ENCODE results near the gene USP40. TPM values are rescaled to one million over a fixed set of nuclear protein-coding genes. Genes with fewer than 3 reads are reported as not detected.

The USP40 gene
- total RNA-seq, 5 donors from 2014 or later (not counting 1 experiment from before 2014, with no cell fraction given) = 17.3 to 24.5 (median 20.4) TPM

DNA sequence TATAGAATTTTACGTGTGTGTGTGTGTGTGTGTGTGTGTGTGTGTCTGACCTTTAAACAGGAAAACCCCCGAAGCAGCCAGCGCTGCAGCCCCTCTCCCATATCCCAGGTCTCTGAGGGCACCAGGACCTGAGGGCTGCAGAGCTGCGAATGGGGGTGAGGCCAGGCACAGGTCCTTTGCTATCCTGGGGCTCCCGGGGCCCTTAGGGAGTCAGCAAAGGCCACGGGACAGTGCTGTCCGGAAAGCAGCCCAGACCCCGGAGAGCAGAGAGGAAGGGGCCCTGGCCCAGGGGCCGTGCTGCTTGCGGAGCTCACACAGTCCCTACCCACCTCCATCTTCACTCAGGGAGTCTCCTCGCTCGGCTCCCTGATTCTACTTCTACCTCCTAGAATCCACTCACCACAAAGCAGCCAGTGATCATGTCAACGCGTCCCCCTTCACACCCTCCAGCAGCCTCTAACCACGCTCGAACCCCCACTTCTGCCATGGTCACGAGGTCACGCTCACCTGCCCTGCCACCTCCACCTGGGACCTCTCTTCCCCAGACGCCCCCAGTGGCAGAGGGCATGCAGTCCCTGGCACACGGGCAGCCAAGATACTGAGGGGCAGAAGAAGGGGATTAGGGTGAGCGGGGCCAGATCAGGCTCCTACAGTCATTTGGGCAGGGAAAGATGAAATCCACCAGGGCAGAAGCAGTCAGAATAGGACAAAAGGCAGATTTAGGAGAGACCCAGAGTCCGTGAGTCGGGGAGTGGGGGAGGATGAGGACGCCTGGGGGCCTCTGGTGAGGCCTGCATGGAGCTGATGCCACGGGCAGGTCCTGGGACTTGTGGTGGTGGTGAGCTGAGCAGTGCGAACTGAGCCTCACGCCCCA lies 86.7 kb downstream of the USP40 start:
- Mint-ChIP-seq H3K4me3 (no peak overlapping the region), H3K9me3 (no peaks in the 10 kb centered on the region), H3K36me3 (peaks cover 20% of the 10 kb centered on the region), H3K27me3 (no peaks in the 10 kb centered on the region), H3K27ac (no peak overlapping the region), H3K4me1 (no peaks in the 10 kb centered on the region)
- WGBS (ENCODE audit: insufficient coverage) = 89% methylated on average over 22 of the region's 27 CpGs
- H3K27me3 ChIP-seq (replicated peaks in 1 of 2; ENCODE audit: control insufficient read depth in 2 of 2, extremely low read depth in 1 of 2, insufficient read depth in 2 of 2, low read length in 1 of 2) = no peaks in the 10 kb centered on the region
- no peak for DNase-seq
- ChIA-PET CTCF (interaction anchor here in 1 of 2 donors (0.5 to 0.6 kb wide), 2 partner anchors 245 to 1918 kb away, joined by 3 read pairs; no protein-coding TSS in a partner anchor), POLR2A (no interaction called here)
- no peaks in the 10 kb centered on the region for H3K9me3 ChIP-seq
- ATAC-seq (replicated peaks in 1 of 4) = no peak
- no peak overlapping the region for H3K4me3 ChIP-seq (ENCODE audit: control insufficient read depth in 1 of 2, extremely low read depth in 1 of 2, low read length in 1 of 2)
- no peak overlapping the region for H3K27ac ChIP-seq (ENCODE audit: low read length)
- H3K36me3 ChIP-seq (ENCODE audit: control insufficient read depth in 2 of 2, extremely low read depth in 1 of 2, insufficient read depth in 1 of 2, low read length in 1 of 2) = peaks cover 4 to 27% of the 10 kb centered on the region in 2 donors
- H3K4me1 ChIP-seq (ENCODE audit: control insufficient read depth in 1 of 2, extremely low read depth in 1 of 2, insufficient read depth in 2 of 2, low read length in 2 of 2) = no peaks in the 10 kb centered on the region

- Mint-ChIP-seq H3K4me3 (no peak overlapping the region), H3K27ac (no peak overlapping the region), H3K27me3 (no peaks in the 10 kb centered on the region), H3K36me3 (peaks cover 18% of the 10 kb centered on the region), H3K4me1 (no peaks in the 10 kb centered on the region), H3K9me3 (peaks cover 0 to 1% (median 0%) of the 10 kb centered on the region in 3 donors)
- H3K4me3 ChIP-seq (ENCODE audit: control insufficient read depth in 1 of 2, extremely low read depth in 1 of 2, low read length in 1 of 2) = no peak overlapping the region
- no peaks in the 10 kb centered on the region for H3K27me3 ChIP-seq (replicated peaks in 1 of 2; ENCODE audit: control insufficient read depth in 2 of 2, extremely low read depth in 1 of 2, insufficient read depth in 2 of 2, low read length in 1 of 2)
- H3K36me3 ChIP-seq (ENCODE audit: control insufficient read depth in 2 of 2, extremely low read depth in 1 of 2, insufficient read depth in 1 of 2, low read length in 1 of 2) = peaks cover 7 to 18% of the 10 kb centered on the region in 2 donors
- H3K4me1 ChIP-seq (ENCODE audit: control insufficient read depth in 1 of 2, extremely low read depth in 1 of 2, insufficient read depth in 2 of 2, low read length in 2 of 2) = no peaks in the 10 kb centered on the region
- no peak for DNase-seq
- ATAC-seq (replicated peaks in 1 of 4) = peak in 1 of 4 experiments; percentile 16
- H3K27ac ChIP-seq (ENCODE audit: low read length) = no peak overlapping the region
- no peaks in the 10 kb centered on the region for H3K9me3 ChIP-seq
- WGBS (ENCODE audit: insufficient coverage) = 96% methylated on average over 25 of the region's 29 CpGs
- ChIA-PET CTCF (no interaction called here), POLR2A (no interaction called here)
Measured at GRCh38 chr2:233477548-233478433, 88.8 kb downstream of the USP40 start.

DNA sequence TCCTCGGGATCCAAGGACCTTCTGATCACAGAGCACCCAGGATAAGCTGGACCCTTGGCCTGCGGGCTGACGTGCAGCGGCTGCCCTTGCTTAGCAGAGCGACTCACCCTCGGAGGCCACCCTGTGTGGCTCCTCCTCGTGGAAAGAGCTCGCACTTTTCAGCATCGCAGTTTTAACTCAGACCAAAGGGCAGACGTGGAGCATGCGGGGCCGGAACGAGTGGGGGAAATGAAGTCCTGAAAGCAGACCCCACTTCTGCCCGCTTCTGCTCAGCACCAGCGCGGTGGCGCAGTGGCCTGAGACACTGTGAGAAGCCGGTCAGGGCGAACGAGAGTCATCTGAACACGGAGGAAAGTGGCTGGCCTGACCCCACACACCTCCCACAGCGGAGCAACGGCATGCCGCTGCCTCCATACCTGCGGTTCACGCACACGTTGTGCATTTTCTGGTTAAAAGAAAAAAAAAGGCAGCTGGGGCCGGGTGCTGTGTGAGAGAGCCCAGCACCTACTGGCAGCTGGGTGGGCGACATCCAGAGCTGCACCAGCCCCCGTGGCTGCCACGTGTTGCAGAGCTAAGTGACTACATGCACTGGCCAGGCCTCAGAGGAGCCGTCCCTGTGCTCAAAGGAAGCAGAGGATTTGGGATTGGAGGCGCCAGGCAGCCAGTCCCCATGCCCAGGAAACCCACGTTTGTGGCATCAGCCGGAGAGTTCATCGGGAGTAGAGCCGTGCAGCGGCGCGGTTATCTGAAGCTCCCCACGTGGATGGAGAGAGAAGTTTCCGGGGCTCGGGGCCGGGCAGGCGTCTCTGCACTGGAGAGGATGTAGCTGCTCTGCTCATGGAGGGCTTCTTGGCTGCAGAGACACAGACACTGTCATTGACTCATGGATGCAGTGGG lies 89.7 kb downstream of the USP40 start:
- ChIA-PET CTCF (no interaction called here), POLR2A (no interaction called here)
- no peaks in the 10 kb centered on the region for H3K9me3 ChIP-seq
- peaks cover 14 to 23% of the 10 kb centered on the region in 2 donors for H3K36me3 ChIP-seq (ENCODE audit: control insufficient read depth in 2 of 2, extremely low read depth in 1 of 2, insufficient read depth in 1 of 2, low read length in 1 of 2)
- DNase-seq (peak in 1 of 35 experiments; percentile 11), ATAC-seq (replicated peaks in 1 of 4) (peak in 1 of 4 experiments; percentile 10)
- peaks cover 21% of the 10 kb centered on the region for H3K36me3 Mint-ChIP-seq
- H3K4me1 Mint-ChIP-seq = no peaks in the 10 kb centered on the region
- no peaks in the 10 kb centered on the region for H3K27me3 ChIP-seq (replicated peaks in 1 of 2; ENCODE audit: control insufficient read depth in 2 of 2, extremely low read depth in 1 of 2, insufficient read depth in 2 of 2, low read length in 1 of 2)
- H3K9me3 Mint-ChIP-seq = peaks cover 0 to 4% (median 0%) of the 10 kb centered on the region in 3 donors
- no peaks in the 10 kb centered on the region for H3K4me1 ChIP-seq (ENCODE audit: control insufficient read depth in 1 of 2, extremely low read depth in 1 of 2, insufficient read depth in 2 of 2, low read length in 2 of 2)
- WGBS (ENCODE audit: insufficient coverage) = 95% methylated on average over 41 of the region's 45 CpGs
- no peak overlapping the region for H3K4me3 Mint-ChIP-seq
- no peak overlapping the region for H3K27ac Mint-ChIP-seq
- H3K4me3 ChIP-seq (ENCODE audit: control insufficient read depth in 1 of 2, extremely low read depth in 1 of 2, low read length in 1 of 2) = no peak overlapping the region
- no peaks in the 10 kb centered on the region for H3K27me3 Mint-ChIP-seq
- H3K27ac ChIP-seq (ENCODE audit: low read length) = no peak overlapping the region

DNA sequence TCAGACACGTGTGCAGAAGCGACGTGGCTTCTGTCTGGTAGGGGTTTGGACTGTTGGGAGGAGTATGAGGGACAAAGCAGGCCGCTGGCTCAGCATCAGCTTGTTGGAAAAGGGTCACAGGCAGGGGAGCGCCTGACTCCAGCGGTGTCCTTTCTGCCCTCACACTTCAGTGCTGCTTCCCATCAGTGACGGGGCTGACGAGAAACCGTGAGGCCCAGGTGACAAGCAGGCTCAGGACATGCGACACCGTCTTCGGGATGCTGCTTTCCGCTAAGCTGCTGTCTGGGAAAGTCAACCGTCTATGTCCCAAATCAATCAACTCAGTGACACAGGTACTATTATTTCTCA lies 90.5 kb downstream of the USP40 start:
- ATAC-seq (replicated peaks in 1 of 4) (no peak), DNase-seq (no peak)
- Mint-ChIP-seq H3K27me3 (no peaks in the 10 kb centered on the region), H3K4me1 (no peaks in the 10 kb centered on the region), H3K36me3 (peaks cover 25% of the 10 kb centered on the region), H3K9me3 (peaks cover 0 to 4% (median 0%) of the 10 kb centered on the region in 3 donors), H3K27ac (no peak overlapping the region), H3K4me3 (no peak overlapping the region)
- 98% methylated on average over 9 of the region's 14 CpGs for WGBS (ENCODE audit: insufficient coverage)
- POLR2A ChIA-PET = no interaction called here
- Histone ChIP-seq H3K27me3 (replicated peaks in 1 of 2; ENCODE audit: control insufficient read depth in 2 of 2, extremely low read depth in 1 of 2, insufficient read depth in 2 of 2, low read length in 1 of 2) (no peaks in the 10 kb centered on the region), H3K9me3 (no peaks in the 10 kb centered on the region), H3K27ac (ENCODE audit: low read length) (no peak overlapping the region), H3K4me1 (ENCODE audit: control insufficient read depth in 1 of 2, extremely low read depth in 1 of 2, insufficient read depth in 2 of 2, low read length in 2 of 2) (no peaks in the 10 kb centered on the region), H3K4me3 (ENCODE audit: control insufficient read depth in 1 of 2, extremely low read depth in 1 of 2, low read length in 1 of 2) (no peak overlapping the region), H3K36me3 (ENCODE audit: control insufficient read depth in 2 of 2, extremely low read depth in 1 of 2, insufficient read depth in 1 of 2, low read length in 1 of 2) (peaks cover 14 to 32% of the 10 kb centered on the region in 2 donors)
- CTCF ChIA-PET = no interaction called here

GRCh38 chr2:233474308-233475160 lies 92.0 kb downstream of the USP40 start:
- H3K27me3 Mint-ChIP-seq = no peaks in the 10 kb centered on the region
- POLR2A ChIA-PET = interaction anchor here in 1 of 2 donors (0.6 kb wide), 1 partner anchor 521 kb away, joined by 7 read pairs; no protein-coding TSS in a partner anchor

More at GRCh38 chr2:233474308-233475160, 92.0 kb downstream of the USP40 start:
- WGBS (ENCODE audit: insufficient coverage) = 90% methylated on average over 18 of the region's 22 CpGs
- no peak overlapping the region for H3K27ac Mint-ChIP-seq
- ATAC-seq (replicated peaks in 1 of 4) = no peak
- H3K9me3 Mint-ChIP-seq = peaks cover 0 to 4% (median 0%) of the 10 kb centered on the region in 3 donors
- peak in 1 of 35 experiments; percentile 12 for DNase-seq
- CTCF ChIA-PET = no interaction called here
- Histone ChIP-seq H3K36me3 (ENCODE audit: control insufficient read depth in 2 of 2, extremely low read depth in 1 of 2, insufficient read depth in 1 of 2, low read length in 1 of 2) (peaks cover 14 to 47% of the 10 kb centered on the region in 2 donors), H3K27ac (ENCODE audit: low read length) (no peak overlapping the region), H3K4me1 (ENCODE audit: control insufficient read depth in 1 of 2, extremely low read depth in 1 of 2, insufficient read depth in 2 of 2, low read length in 2 of 2) (no peaks in the 10 kb centered on the region), H3K9me3 (no peaks in the 10 kb centered on the region), H3K27me3 (replicated peaks in 1 of 2; ENCODE audit: control insufficient read depth in 2 of 2, extremely low read depth in 1 of 2, insufficient read depth in 2 of 2, low read length in 1 of 2) (no peaks in the 10 kb centered on the region), H3K4me3 (ENCODE audit: control insufficient read depth in 1 of 2, extremely low read depth in 1 of 2, low read length in 1 of 2) (no peak overlapping the region)
- no peak overlapping the region for H3K4me3 Mint-ChIP-seq
- peaks cover 30% of the 10 kb centered on the region for H3K36me3 Mint-ChIP-seq
- H3K4me1 Mint-ChIP-seq = no peaks in the 10 kb centered on the region

Data from T-cell (primary cell).